Measurements from ENCODE around the gene CAMK2G.

DNA sequence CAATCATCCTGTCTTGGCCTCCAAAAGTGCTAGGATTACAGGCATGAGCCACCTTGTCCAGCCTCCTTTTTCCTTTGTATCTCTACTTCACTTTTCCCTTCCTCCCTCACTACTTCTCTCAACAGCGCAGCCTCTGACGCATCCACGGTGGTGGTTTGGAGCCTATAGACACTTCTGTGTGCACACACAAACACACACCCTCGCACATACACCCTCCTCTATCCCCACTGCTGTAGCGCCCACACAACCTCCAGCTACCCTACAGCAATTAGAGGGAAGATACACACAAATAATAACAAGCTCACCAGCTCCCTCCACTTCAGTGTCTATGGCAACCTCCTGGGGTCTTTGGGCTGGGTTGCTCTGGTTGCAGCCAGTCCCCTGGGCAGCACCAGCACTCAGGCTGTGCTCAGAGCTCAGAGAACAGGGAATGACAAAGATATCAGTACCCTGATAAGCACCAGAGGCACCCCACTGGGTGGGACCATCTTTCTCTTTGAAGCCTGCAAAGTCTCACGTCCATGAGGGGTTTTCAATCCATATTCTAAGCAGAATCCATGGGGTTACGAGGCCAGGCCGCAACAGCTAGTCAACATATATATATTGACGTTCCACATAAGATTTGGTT is 3.3 kb upstream of the CAMK2G start:
- TF ChIP-seq RAD21 (IDR thresholded peaks at IDR 0.05) (no peak), CTCF (IDR thresholded peaks at IDR 0.05; ENCODE audit: low read depth, low read length, missing input control) (no peak), TAF1 (conservative IDR thresholded peaks at IDR 0.05) (no peak), GABPA (IDR thresholded peaks at IDR 0.05 in 1 of 2, conservative IDR thresholded peaks at IDR 0.05 in 1 of 2) (no peak), SP1 (IDR thresholded peaks at IDR 0.05) (no peak), MAX (IDR thresholded peaks at IDR 0.05) (no peak), REST (IDR thresholded peaks at IDR 0.05) (no peak)
